Body of pancreas (tissue), 2 donors: ENCODE measurements around the gene OTOGL. TPM values are rescaled to one million over a fixed set of nuclear protein-coding genes. Genes with fewer than 3 reads are reported as not detected.

Experiments
- small RNA-seq: library from RNA; depleted of rRNA; stranded (forward); fragments of <200 nt; gene quantifications from one replicate; pipeline ENCODE3, GENCODE V24; 2016
- total RNA-seq, 2 donors: library from RNA; depleted of rRNA; stranded (reverse); fragments of >200 nt; gene quantifications; one replicate each; pipeline ENCODE4 v1.1.0, GENCODE V29; 2016

Gene OTOGL
- total RNA-seq, 2 donors from 2014 or later = 0.26 to 0.33 TPM

Small RNA genes lying within 50 kb of the gene (small RNA-seq; reads per million reads assigned to genes)
- gene RN7SKP261 = not detected
- gene RNU7-106P = not detected

Other genes starting within 250 kb of the OTOGL start
- gene PPP1R12A, start 164.4 kb upstream of the OTOGL start, total RNA-seq = 10 to 100 TPM; 45.4 to 65.6 TPM